ENCODE data around the gene FAM149A.

The FAM149A gene

DNA sequence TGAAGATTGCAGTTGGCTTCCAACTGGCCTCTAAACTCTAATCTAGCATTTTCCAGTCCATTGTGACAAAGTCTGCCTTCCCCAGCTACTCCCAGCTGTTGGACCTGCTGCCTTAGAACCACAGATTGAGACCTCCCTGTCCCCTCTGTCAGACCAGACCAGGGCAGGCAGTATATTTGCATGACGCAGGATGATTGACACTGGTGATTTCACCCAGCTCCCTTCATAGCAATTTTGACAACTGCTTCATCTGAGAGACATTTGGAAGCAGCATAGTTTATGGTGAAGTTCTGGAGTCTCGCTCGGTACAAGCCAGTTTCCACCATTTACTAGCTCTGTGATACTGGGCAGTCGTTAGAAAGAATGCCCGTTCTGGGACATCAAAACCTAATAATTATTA is 89.3 kb downstream of the FAM149A start:
- Histone ChIP-seq H3K4me2 (no peak overlapping the region), H3K27ac (no peak overlapping the region), H3K79me2 (ENCODE audit: insufficient read depth, low read depth) (no peaks in the 10 kb centered on the region), H3K4me3 (IDR thresholded peaks at IDR 0.05; ENCODE audit: insufficient read depth, low read depth, low read length) (no peak overlapping the region), H3K4me1 (ENCODE audit: low read depth, poor library complexity, severe bottlenecking) (peaks cover 25% of the 10 kb centered on the region), H3K9ac (no peak overlapping the region), H3K36me3 (ENCODE audit: insufficient read depth) (no peaks in the 10 kb centered on the region), H3K27me3 (ENCODE audit: insufficient read depth, low read depth) (no peaks in the 10 kb centered on the region), H4K20me1 (ENCODE audit: insufficient read depth) (no peaks in the 10 kb centered on the region), H2AFZ (ENCODE audit: low read depth) (no peak overlapping the region)
- TF ChIP-seq, protein P1, sequence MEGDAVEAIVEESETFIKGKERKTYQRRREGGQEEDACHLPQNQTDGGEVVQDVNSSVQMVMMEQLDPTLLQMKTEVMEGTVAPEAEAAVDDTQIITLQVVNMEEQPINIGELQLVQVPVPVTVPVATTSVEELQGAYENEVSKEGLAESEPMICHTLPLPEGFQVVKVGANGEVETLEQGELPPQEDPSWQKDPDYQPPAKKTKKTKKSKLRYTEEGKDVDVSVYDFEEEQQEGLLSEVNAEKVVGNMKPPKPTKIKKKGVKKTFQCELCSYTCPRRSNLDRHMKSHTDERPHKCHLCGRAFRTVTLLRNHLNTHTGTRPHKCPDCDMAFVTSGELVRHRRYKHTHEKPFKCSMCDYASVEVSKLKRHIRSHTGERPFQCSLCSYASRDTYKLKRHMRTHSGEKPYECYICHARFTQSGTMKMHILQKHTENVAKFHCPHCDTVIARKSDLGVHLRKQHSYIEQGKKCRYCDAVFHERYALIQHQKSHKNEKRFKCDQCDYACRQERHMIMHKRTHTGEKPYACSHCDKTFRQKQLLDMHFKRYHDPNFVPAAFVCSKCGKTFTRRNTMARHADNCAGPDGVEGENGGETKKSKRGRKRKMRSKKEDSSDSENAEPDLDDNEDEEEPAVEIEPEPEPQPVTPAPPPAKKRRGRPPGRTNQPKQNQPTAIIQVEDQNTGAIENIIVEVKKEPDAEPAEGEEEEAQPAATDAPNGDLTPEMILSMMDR (conservative IDR thresholded peaks at IDR 0.05; ENCODE audit: low read depth, low read length): no peak

DNA sequence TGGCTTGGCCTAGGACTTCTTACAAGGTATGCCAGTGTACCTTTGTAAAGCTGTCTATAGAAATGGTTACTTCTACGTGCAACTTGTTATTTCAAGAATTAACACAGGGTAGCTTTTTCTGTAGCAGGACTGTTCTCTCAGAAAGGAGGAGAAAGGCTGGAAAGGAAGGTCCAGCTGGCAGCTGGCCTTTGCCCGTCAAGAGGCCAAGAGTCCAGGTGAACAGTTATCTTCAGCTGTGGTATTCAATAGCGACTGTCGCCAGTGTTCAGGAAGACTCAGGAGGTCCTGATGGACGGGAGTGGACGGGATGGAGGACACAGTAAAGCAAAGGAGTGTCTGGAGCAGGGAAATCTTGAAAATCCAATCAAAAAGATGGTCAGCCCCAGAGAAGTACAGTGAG is 91.6 kb downstream of the FAM149A start:
- TF ChIP-seq, protein P1 (conservative IDR thresholded peaks at IDR 0.05; ENCODE audit: low read depth, low read length): no peak
- Histone ChIP-seq H3K4me2 (no peak overlapping the region), H3K9ac (no peak overlapping the region), H3K36me3 (ENCODE audit: insufficient read depth) (no peaks in the 10 kb centered on the region), H3K79me2 (ENCODE audit: insufficient read depth, low read depth) (no peaks in the 10 kb centered on the region), H4K20me1 (ENCODE audit: insufficient read depth) (no peaks in the 10 kb centered on the region), H3K4me1 (ENCODE audit: low read depth, poor library complexity, severe bottlenecking) (peaks cover 13% of the 10 kb centered on the region), H3K4me3 (IDR thresholded peaks at IDR 0.05; ENCODE audit: insufficient read depth, low read depth, low read length) (no peak overlapping the region), H2AFZ (ENCODE audit: low read depth) (no peak overlapping the region), H3K27me3 (ENCODE audit: insufficient read depth, low read depth) (no peaks in the 10 kb centered on the region), H3K27ac (no peak overlapping the region)

DNA sequence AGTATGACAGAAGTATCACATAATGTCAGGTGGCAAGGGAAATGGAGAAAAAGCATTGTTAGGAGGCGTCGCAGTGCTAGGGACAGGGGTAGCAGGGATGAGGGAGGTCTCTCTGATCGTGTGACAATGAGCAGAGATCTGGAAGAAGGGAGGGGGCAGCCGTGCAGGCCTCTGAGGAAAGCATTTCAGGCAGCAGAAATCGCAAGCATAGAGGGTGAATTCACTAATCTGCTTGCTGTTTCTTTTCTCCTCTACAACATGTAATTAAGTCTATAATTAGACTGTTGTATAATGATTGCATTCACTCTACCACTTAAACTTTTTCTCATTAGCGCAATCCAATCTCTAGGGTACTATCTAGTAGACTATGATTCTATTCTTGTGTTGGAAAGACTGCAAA is 96.0 kb downstream of the FAM149A start:
- no peak overlapping the region for H3K4me2 ChIP-seq
- no peaks in the 10 kb centered on the region for H3K79me2 ChIP-seq (ENCODE audit: insufficient read depth, low read depth)
- no peak overlapping the region for H3K27ac ChIP-seq
- no peak overlapping the region for H2AFZ ChIP-seq (ENCODE audit: low read depth)
- TF ChIP-seq, protein P1 (conservative IDR thresholded peaks at IDR 0.05; ENCODE audit: low read depth, low read length): no peak
- H3K4me3 ChIP-seq (IDR thresholded peaks at IDR 0.05; ENCODE audit: insufficient read depth, low read depth, low read length): no peak overlapping the region
- no peaks in the 10 kb centered on the region for H3K36me3 ChIP-seq (ENCODE audit: insufficient read depth)
- no peaks in the 10 kb centered on the region for H3K27me3 ChIP-seq (ENCODE audit: insufficient read depth, low read depth)
- no peaks in the 10 kb centered on the region for H4K20me1 ChIP-seq (ENCODE audit: insufficient read depth)
- peaks cover 6% of the 10 kb centered on the region for H3K4me1 ChIP-seq (ENCODE audit: low read depth, poor library complexity, severe bottlenecking)
- H3K9ac ChIP-seq: no peak overlapping the region

DNA sequence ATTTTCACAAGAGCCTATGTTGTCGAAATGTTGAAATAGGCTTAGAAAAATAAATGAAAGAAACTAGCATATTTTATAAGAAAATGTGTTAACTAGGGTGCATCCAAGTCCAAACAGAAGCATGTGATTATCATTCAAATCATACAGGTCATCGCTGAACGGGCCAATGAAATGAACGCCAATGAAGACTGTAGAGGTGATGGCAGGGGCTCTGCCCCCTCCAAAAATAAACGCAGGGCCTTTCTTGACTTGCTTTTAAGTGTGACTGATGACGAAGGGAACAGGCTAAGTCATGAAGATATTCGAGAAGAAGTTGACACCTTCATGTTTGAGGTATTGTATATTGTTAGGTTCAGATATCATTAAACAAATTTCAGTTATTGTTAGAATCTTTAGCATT is 96.5 kb downstream of the FAM149A start:
- H3K4me2 ChIP-seq: no peak overlapping the region
- H3K9ac ChIP-seq: no peak overlapping the region
- TF ChIP-seq, protein P1 (conservative IDR thresholded peaks at IDR 0.05; ENCODE audit: low read depth, low read length): no peak
- no peaks in the 10 kb centered on the region for H3K27me3 ChIP-seq (ENCODE audit: insufficient read depth, low read depth)
- no peak overlapping the region for H3K27ac ChIP-seq
- H3K4me1 ChIP-seq (ENCODE audit: low read depth, poor library complexity, severe bottlenecking): peaks cover 6% of the 10 kb centered on the region
- H3K36me3 ChIP-seq (ENCODE audit: insufficient read depth): no peaks in the 10 kb centered on the region
- no peaks in the 10 kb centered on the region for H4K20me1 ChIP-seq (ENCODE audit: insufficient read depth)
- H3K4me3 ChIP-seq (IDR thresholded peaks at IDR 0.05; ENCODE audit: insufficient read depth, low read depth, low read length): no peak overlapping the region
- no peak overlapping the region for H2AFZ ChIP-seq (ENCODE audit: low read depth)
- H3K79me2 ChIP-seq (ENCODE audit: insufficient read depth, low read depth): no peaks in the 10 kb centered on the region

Data from KMS-11 (cell line).